IPS-18c (cell line): ENCODE measurements around the gene SMOC2.
"Not testable (repeated sequence)": the region's sequence is repeated elsewhere in the genome, so short reads cannot be mapped to it uniquely, and the experiment has no call there.

ENCODE experiments used
- H3K4me3 ChIP-seq: 2 replicates; pipeline ENCODE4 v1.7.0; 2013; ENCODE audit warnings: low read depth, mild to moderate bottlenecking, low read length, moderate library complexity; ENCODE audit not compliant: insufficient read depth
- H3K9me3 ChIP-seq: one replicate; pipeline ENCODE4 v1.6.1; 2013; ENCODE audit warnings: mild to moderate bottlenecking, low read length, moderate library complexity; ENCODE audit not compliant: control insufficient read depth, insufficient read depth

The SMOC2 gene

GRCh38 chr6:168562576-168563151 is 121.7 kb downstream of the SMOC2 start:
- H3K9me3 ChIP-seq: no peaks in the 10 kb centered on the region
- no peak overlapping the region for H3K4me3 ChIP-seq

GRCh38 chr6:168563656-168564055 is 122.7 kb downstream of the SMOC2 start:
- H3K9me3 ChIP-seq: no peaks in the 10 kb centered on the region
- no peak overlapping the region for H3K4me3 ChIP-seq

DNA sequence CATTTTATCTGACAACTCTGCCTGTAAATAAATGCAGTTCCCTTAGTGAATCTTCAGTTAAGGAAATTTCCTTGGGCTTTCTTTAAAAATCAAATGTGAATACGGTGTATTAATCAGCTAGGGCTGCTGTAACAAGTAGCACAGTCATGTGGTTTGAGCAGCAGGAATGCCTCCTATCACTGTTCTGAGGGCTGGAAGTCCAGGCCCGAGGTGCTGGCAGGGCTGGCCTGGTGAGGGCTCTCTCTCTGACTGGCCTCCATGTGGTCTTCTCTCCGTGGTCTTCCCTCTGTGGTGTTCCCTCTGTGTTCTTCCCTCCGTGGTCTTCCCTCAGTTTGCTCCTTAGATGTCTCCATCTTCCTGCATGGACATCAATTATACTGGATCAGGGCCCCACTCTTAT is 124.1 kb downstream of the SMOC2 start:
- Histone ChIP-seq H3K4me3 (no peak overlapping the region), H3K9me3 (no peaks in the 10 kb centered on the region)

- Histone ChIP-seq H3K9me3 (no peaks in the 10 kb centered on the region), H3K4me3 (no peak overlapping the region)
Observed at GRCh38 chr6:168570211-168570610, 129.2 kb downstream of the SMOC2 start.

GRCh38 chr6:168571268-168571667 is 130.3 kb downstream of the SMOC2 start:
- Histone ChIP-seq H3K4me3 (no peak overlapping the region), H3K9me3 (no peaks in the 10 kb centered on the region)

- H3K4me3 ChIP-seq, H3K9me3 ChIP-seq: not testable (repeated sequence)
Observed at GRCh38 chr6:168573276-168573835, 132.4 kb downstream of the SMOC2 start.

- no peak overlapping the region for H3K4me3 ChIP-seq
- no peaks in the 10 kb centered on the region for H3K9me3 ChIP-seq
Observed at GRCh38 chr6:168574075-168574698, 133.2 kb downstream of the SMOC2 start.

DNA sequence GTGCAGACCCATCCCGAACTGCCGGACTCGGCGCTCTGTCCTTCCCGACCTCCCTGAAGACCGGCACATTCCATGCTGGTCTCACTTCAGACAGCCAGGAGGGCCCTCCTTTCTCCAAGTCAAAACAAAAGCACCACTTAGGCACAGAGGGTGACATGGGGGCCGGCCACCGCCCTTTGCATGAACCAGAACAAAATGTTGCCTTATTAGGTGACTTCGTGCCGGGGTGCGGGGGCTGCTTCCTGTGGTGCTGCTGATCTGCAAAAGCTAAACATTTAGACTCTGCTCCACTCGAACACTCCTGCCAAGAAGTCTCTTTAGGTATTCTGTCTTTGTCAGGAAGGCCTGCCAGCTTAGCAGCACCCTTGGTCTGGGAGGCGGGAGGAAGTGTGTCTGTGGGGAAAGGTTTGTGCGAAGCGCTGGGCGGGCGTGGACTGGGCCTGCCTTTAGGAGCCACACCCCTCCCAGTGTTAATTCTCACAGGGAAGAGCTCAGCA is 133.8 kb downstream of the SMOC2 start:
- Histone ChIP-seq H3K4me3 (no peak overlapping the region), H3K9me3 (no peaks in the 10 kb centered on the region)

GRCh38 chr6:168575346-168576098 is 134.5 kb downstream of the SMOC2 start:
- H3K9me3 ChIP-seq: no peaks in the 10 kb centered on the region
- H3K4me3 ChIP-seq: no peak overlapping the region

- Histone ChIP-seq H3K4me3 (no peak overlapping the region), H3K9me3 (no peaks in the 10 kb centered on the region)
Observed at GRCh38 chr6:168576388-168576787, 135.4 kb downstream of the SMOC2 start.

GRCh38 chr6:168577496-168577895 is 136.5 kb downstream of the SMOC2 start:
- H3K9me3 ChIP-seq: no peaks in the 10 kb centered on the region

DNA sequence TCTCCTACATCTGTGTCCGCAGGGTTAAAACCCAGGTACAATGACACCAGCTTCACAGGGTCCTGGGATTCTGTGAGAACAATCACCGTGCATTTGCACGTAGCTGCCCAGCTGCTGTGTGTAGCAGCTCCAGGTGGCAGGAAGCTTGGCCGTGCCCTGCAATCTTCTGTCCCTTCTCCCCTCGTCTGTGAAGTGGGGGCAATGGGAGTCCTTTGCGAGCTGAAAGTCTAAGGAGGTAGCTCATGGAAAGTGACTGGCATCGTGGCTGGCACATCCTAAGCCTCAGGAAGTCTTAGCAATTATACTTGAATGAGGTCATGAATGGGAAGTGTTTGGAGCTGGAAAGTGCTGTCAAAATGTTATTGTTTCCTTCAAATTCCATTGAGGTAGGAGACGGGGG is 137.1 kb downstream of the SMOC2 start:
- no peaks in the 10 kb centered on the region for H3K9me3 ChIP-seq

More at GRCh38 chr6:168577496-168577895, 136.5 kb downstream of the SMOC2 start:
- H3K4me3 ChIP-seq: no peak overlapping the region

DNA sequence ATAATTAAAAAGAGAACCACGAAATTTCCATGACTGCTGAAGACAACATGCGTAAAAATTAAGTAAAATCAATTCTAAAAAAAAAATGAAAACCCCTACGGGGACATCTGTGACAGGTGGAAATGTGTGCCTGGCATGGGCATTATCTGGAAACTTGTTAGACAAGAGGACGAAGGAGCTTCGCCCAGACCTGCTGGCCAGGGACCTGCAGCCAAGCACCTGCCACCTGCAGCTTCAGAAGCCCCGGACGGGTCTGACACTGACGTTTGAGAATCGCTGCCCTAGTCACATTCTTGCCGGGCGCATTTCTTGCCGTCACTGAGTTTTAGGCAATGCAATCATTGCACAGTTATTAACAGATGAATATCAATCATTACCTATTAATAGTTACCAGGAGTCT is 140.3 kb downstream of the SMOC2 start:
- no peak overlapping the region for H3K4me3 ChIP-seq
- no peaks in the 10 kb centered on the region for H3K9me3 ChIP-seq

More for the DNA sequence above, 137.1 kb downstream of the SMOC2 start:
- no peak overlapping the region for H3K4me3 ChIP-seq

DNA sequence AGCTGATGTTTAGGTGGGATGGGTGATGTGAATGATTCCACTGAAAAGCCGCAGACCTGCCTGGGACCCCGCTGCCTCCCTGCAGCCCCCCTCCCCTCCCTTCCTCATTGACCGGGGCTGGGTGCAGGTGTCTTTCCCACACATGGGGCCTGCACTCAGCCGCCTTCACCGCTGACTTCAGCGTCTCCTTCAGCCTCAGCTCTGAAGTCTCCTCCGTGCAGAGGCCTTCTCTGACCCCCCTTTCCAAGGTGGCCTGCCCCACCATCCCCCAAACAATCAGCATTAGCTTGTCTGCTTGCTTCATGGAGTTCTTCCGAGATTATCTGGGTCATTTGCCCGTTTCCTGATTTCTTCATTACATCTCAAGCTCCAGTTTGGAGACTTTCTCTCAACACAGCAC is 140.7 kb downstream of the SMOC2 start:
- Histone ChIP-seq H3K4me3 (no peak overlapping the region), H3K9me3 (no peaks in the 10 kb centered on the region)

- H3K9me3 ChIP-seq: no peaks in the 10 kb centered on the region
- H3K4me3 ChIP-seq: no peak overlapping the region
Observed at GRCh38 chr6:168582571-168582981, 141.6 kb downstream of the SMOC2 start.

- Histone ChIP-seq H3K4me3 (no peak overlapping the region), H3K9me3 (no peaks in the 10 kb centered on the region)
Observed at GRCh38 chr6:168583126-168583525, 142.1 kb downstream of the SMOC2 start.

DNA sequence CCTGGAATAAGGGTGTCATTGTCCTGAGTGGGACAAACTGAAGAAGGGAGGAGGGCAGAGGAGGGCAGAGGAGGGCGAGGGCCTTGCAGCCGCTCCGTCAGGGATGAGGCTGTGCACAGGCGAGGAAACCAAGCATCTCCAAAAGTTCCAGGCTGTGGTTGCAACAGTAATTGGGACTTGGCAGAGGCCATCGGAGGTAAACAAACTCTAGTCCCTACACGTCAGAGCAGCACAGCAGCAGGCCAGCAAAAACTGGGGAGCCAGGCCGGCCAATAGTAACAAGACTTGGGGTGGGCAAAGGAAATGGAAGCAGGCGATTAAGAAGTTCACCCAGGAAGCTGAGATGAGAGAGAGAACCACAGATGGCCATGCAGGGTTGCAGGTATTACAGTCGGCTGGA is 142.8 kb downstream of the SMOC2 start:
- H3K9me3 ChIP-seq: no peaks in the 10 kb centered on the region
- no peak overlapping the region for H3K4me3 ChIP-seq

DNA sequence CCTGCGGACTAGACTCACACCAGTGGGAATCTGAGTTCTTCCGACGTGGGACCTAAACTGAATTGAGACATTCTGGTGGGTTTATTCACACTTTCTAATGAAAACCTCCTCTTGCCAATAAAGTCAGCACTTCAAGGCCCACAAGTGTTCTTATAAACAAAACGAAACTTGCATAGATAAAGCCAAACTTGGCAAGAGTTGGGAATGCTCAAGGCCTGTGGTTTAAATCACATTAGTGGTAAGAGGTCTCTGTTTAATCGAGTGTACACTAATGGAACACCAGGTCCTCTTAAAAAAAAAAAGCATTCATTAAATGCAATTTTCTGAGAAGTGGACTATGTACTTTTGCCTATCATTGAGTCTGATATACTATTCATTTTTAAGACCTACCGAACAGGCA is 143.3 kb downstream of the SMOC2 start:
- no peak overlapping the region for H3K4me3 ChIP-seq
- no peaks in the 10 kb centered on the region for H3K9me3 ChIP-seq
